Measurements from ENCODE around the gene PNCK.
"Not testable (repeated sequence)": the region's sequence is repeated elsewhere in the genome, so short reads cannot be mapped to it uniquely, and the experiment has no call there.

Gene PNCK

GRCh38 chrX:153685751-153686696 lies 12.4 kb upstream of the PNCK start:
- DNase-seq, result no peak

GRCh38 chrX:153685156-153685536 lies 11.5 kb upstream of the PNCK start:
- no peak for DNase-seq

DNA sequence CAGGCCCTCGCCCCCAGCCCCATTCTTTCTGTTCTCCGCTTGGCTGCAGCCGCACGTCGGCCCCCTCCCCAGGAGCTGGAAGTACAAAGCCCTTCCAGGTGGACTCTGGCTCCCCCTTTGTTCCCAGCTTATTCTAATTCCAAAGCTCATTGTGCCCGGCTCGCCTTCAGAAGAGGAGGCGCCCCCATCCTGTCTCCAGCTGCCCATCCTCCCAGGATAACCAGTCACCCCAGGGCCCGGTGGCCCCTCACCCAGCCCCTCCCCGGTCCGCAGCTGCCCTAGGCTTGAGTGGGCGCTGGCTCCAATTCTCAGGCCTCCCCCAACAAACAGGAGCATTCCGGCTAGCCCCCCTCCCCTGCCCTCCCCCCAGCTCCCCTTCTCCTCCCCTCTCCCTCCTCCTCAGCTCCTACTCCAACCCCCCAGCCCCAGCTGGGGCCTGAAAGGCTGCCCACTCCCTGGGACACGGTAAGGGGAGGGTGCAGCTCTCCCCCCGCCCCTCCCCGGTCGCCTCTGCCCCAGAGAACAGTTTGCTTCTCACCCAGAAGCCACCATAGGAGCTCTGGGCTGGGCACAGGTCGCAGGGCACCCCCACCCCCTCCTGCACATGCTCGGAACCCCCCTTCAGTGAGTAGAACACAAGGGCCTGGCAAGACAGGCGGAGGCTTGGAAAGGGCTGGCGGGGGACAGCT lies 11.0 kb upstream of the PNCK start:
- DNase-seq, result no peak

DNA sequence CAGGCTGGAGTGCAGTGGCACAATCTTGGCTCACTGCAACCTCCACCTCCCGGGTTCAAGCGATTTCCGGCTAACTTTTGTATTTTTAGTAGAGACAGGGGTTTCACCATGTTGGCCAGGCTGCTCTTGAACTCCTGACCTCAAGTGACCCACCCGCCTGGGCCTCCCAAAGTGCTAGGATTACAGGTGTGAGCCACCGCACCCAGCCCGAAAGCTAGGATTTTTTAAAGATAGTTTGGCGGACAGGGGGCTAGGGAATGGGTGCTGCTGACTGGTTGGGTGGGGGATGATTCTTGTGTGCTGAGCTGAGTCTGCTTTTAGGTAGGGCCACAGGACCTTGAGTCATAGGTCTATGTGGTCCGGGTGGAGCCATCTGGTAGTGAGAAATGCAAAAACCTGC lies 9.9 kb upstream of the PNCK start:
- not testable (repeated sequence) for DNase-seq

DNA sequence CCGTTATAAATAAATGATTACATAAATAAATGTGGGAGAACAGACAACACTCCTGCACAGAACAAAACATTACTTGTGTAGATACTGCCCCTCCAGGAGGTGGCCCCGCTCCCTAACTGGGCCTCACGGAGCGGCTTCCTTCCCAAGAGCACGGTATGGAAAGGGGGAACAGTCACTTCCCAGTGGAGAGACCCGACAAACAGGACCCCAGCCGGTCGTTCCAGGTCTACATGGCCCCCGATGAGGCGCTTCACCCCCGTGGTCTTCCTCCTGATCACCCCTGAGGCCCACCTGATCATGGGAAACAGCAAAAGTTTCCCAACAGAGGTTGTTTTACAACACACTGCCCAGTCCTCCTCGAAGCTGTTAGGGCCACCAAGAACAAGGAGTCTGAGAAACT lies 7.6 kb upstream of the PNCK start:
- DNase-seq, result no peak

DNA sequence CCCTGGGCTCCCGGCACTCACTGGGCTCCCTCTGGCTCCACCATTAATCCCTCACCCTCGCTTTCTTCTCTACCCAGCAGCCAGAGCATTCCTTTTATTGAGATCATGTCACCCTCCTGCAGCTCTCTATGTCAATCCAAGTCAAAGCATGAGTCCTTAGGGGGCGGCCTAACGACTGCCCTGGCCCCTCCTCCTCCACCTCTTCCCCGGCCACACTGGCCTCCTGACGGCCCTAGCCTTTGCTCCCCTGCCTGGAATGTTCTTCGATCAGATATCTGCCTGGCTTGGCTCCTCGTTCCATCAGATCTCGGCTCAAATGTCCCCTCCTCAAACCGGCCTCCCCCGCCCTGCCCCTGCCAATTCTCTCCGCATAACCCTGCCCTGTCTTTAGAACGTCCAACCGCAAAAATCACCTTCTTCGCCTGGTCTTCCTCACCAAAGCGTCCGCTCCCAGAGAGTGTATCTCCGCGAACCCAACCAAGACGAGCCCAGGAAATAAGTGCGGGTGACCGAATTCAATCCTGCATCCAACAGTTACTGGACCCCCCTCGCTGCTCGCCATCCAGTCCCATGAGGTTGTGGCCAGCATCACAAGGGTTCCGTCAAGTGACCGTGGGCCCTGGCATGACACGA lies 722 bp upstream of the PNCK start:
- no peak for DNase-seq

DNA sequence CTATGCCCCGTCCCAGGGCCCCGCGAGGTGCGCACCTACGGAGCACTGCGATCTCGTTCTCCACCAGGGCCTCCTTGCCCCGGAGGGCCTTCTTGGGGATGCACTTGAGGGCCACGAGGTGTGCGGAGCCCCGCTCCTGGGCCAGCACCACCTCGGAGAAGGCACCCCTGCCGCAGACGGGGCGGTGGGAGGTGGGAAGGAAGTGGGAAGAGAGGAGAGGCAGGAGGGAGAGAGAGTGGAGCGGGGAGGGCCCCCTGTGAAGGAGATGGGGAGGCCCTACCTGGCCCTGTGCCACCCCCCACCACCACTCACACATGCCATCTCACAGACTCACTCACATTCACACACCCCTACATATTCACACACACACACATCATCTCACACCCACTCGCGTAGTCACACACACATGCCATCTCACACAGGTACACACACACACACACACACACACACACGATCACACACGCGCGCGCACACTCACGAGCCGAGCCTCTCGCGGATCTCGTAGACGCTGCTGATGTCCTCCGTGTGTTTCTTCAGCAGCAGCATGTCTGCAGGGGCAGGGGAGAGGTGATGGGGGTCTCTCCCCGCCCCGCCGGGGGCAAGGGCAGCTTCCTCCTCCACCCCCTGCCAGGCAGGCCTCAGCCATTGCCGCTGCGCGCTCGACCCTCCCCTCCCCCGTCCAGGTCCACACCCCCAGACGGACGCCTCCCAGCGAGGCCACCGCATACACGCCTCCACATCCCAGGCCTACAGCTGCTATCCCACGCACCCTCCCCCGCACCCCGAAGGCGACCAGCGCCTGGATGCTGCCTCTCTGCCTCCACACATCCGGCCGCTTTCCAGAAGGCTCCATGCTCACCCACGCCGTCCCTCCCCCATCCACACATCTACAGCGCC lies 834 bp downstream of the PNCK start:
- DNase-seq, result no peak

- DNase-seq, result no peak
These were observed 1.8 kb downstream of the PNCK start for GRCh38 chrX:153671589-153672530.

DNA sequence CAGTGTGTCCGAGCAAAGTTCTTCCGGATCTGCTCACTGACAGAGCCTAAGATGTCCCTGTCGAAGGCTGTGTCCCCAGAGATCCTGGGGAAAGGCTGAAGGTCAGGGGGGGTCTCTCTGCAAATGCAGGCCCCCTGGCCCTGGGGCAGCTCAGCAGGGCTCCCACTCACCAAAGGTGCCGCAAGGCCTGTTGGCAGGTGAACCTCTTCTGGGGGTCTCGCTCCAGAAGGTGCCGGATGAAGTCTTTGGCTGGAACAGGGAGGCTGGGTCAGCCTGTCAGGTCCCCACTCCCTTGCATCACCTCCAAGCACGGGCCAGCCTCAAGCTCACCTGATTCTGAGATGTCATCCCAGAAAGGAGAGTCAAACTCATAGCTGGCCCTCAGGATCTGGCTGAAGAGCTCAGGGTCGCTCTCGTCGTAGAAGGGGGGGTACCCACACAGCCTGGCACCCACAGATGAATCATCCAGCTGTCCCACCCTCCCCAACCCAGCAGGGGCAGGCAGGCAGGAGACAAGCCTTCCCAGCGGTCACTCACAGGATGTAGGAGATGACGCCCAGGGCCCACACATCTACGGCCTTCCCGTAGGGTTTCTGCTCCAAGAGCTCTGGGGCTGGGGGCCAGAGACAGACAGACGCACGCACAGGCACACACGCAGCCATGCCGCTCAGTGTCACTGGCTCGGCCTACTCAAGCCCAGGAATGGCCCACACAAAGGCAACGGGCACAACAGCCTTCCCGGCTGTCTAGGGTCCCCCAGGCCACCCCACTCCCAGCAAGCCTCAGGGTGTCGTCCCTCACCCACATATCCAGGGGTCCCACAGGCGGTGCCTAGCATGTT lies 2.6 kb downstream of the PNCK start:
- no peak for DNase-seq

- DNase-seq, result no peak
These were observed 3.5 kb downstream of the PNCK start for GRCh38 chrX:153669901-153670731.

GRCh38 chrX:153669174-153669890 lies 4.3 kb downstream of the PNCK start:
- DNase-seq, result no peak

DNA sequence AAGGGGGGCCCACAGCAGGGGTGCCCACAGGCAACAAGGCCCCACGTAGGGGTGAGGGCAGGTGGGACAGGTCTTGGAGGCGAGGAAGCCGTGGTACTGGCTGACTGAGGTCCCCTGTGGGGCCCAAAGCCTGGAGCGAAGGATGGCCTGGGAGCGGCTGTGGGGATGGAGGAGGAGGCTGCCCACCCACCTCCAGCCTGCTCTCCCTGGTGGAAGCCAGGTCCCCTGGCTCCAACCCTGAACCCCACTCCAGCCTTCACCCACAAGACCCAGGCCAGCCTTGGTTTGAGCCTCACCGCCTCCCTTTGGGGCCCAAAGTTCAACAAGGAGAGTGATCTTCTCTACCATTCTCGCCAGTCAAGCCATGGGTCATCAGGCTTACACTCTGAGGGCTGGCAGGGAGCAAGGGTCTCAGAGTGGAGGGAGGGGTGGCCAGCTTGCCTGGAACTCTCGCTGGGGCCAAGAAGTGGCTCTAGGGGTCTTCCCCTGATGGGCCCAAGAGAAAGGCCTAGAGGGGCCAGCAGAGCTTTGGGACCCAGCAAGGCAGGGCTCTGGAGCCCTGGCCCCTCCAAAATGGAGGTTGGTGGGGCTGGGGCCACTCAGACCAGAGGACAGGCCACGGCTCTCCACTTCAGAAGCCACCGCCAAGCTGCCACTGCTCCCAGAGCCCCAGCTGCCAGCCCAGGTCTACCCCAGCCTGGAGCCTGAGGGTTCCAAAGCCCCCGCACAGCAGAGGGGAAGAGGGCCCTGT lies 5.0 kb downstream of the PNCK start:
- DNase-seq, result no peak

GRCh38 chrX:153667956-153668396 lies 5.6 kb downstream of the PNCK start:
- DNase-seq, result peak in 1 of 2 experiments; percentile 5

- no peak for DNase-seq
These were observed 6.2 kb downstream of the PNCK start for GRCh38 chrX:153667281-153667955.

DNA sequence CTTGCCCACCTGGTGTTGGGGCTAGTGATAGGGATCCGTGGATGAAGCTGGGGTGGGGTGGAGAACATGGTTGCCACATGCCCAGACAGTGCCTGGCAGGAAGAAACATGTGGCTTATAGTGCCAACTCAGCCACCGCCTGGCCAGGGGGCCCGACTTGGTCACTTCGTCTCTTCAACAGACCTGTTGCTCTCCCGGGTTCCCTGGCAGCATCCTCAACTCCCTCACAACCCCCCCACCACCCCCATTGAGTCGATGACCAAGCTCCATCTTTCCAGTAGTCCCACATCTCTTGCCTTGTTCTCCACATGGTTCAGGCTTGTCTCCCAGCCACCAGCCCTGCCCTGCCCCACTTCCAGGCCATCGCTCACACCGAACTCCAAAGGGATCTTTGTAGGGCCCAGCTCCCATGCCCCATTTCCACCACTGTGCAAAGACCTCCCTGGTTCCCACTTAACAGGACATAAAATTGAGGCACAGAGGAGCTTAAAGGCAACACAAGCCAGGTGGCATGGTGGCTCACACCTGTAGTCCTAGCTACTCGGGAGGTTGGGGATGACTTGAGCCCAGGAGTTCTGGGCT lies 7.8 kb downstream of the PNCK start:
- no peak for DNase-seq

DNA sequence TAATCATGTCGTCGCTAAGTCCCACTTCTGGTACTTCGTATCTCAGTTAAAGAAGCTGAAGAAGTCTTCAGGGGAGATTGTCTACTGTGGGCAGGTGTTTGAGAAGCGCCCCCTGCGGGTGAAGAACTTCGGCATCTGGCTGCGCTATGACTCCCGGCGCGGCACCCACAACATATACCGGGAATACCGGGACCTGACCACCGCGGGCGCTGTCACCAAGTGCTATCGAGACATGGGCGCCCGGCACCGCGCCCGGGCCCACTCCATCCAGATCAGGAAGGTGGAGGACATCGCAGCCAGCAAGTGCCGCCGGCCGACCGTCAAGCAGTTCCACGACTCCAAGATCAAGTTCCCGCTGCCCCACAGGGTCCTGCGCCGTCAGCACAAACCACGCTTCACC lies 11.3 kb downstream of the PNCK start:
- DNase-seq, result no peak

DNA sequence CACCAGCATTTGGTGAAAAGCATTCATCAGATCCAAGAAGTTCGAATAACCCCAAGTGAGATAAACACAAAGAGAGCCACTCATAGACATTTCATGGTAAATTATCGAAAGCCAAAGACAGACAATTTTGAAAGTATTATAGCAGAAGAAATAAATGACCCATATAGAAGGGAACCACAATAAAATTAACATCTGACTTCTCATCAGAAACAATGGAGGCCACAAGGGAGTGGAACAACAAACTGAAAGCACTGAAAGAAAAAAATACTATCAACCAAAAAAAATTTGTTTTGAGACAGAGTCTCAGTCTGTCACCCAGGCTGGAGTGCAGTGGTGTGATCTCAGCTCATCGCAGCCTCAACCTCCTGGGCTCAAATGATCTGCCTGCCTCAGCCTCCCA lies 14.3 kb downstream of the PNCK start:
- no peak for DNase-seq

All from cerebellar nuclear complex (tissue), 1 donor.